NCI-H748 treated with DMSO at 0.1 percent for 48 hours (cell line): ENCODE measurements around the gene SLC25A4.
"Not testable (repeated sequence)": the region's sequence is repeated elsewhere in the genome, so short reads cannot be mapped to it uniquely, and the experiment has no call there.

Experiments used
- DNase-seq: peaks from one replicate; lab custom pipeline; 2025; lab: John Stamatoyannopoulos, UW

The SLC25A4 gene

DNA sequence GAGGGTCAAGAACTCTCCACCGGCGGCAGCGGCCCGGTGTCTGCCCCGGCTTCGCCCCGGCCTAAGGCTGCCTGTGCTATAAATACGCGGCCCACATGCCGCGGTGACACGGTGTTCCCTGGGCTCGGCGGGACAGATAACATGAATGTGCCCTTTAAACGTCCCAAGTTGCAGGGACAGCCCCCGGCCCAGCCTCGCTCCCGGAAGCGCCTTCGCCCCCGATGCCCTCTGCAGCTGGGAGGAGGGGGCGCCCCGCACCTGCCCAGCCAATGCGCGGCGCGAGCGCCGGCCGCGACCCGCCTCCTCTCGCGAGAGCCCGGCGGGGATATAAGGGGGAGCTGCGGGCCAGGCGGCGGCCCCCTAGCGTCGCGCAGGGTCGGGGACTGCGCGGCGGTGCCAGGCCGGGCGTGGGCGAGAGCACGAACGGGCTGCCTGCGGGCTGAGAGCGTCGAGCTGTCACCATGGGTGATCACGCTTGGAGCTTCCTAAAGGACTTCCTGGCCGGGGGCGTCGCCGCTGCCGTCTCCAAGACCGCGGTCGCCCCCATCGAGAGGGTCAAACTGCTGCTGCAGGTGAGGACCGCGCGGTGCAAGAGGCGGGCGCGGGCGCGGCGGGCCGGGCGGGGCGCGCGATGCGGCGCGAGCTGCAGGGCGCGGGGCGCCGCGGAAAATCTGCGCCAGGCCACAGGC, at the start of gene SLC25A4:
Gene SLC25A4 (plus strand): TSS at position 355 of the 689 bp plus-strand sequence. CDS start 107 bp downstream, at position 462.
- peak; percentile 46 for DNase-seq

DNA sequence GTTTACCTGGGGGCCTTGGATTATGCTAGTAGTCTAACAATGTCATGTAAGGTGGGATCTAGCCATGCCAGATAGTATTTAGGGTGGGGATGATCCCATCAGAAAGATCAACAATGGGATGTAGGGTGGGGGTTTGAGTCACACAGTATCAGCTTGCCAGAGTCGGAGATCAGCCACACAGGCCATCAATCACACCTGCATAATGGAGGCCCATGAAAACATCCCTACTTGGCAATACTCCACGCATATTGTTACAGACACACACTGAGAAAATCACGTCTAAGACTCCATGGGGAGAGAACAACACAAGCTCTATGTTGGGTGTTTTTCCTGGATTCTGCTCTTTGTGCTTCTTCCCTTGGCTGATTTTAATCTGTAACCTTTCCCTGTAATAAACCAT, 49.5 kb upstream of the SLC25A4 start:
- DNase-seq: no peak

DNA sequence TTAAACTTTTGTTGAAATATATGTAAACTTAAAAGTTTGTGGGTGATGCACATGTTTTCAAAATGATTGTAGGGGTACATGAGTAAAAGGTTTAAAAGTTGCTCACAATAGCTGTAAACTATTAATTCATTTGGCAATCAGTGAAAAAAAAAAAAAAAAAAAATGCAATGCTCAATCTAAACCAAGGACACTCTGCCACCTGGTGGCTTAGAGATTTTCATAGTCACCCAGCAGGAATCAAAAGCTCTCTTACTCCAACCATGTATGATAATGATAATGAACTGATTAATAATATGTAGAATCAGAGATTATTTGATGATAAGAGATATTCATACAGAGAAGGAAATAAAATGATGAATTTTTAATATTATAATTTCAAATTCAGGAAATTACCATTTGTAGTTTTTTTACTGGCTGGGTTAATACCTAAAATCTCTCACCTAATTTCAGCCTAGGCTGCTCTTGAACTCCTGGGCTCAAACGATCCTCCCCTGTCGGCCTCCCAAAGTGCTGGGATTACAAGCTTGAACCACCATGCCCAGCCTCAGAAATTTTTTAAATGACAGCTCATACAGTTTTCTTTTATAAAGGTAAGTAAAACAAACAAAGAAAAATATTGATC, 46.9 kb upstream of the SLC25A4 start:
- peak; percentile 3 for DNase-seq

DNA sequence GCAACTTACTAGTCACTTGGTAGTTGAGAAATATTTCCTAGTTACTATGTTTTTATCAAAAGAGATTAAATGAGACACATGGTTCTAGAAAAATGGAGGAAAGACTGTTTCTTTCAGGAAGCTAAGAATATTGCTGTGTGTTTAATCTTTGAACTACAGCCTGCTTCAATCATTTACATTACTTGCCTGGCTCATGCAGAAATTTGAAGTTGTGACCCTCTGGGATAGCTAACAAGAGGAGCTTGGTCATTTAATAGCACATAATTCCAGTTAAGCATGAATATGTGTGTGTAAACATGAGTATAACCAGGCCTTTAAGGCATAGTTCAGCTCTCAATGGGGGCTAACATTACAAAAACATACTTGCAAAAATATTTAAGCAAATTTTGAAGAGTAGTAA, 44.6 kb upstream of the SLC25A4 start:
- no peak for DNase-seq

DNA sequence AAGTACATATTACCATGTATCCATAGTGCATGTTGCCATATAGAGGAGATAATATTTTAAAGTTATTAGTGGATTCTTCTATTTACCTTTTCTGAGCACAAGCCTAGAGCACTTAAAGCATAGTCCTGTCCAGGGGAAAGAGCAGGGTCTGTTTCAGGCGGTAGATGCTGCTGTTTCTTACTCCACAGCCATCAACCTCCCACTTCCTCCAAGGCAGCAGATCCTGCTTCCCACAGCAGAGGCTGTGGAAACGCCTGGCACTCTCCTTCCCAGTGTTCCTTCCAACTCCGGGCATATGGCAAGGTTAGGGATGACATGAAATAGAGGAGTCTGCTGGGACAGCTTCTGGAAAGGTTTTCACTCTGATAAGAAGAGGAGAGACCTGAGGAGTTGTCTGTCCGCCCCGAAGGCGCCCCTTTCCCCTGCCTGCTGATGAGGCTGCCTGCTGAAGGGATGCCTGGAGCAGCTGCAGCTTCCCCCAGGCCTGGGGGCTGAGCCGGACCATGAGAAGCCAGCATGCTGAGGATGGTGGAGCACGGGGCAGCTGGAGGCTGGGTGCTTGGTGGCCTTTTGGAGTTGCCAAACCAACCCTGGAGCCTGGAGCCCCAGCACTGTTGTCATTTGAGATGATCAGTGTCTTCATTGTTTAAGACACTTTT, 43.9 kb upstream of the SLC25A4 start:
- no peak for DNase-seq

DNA sequence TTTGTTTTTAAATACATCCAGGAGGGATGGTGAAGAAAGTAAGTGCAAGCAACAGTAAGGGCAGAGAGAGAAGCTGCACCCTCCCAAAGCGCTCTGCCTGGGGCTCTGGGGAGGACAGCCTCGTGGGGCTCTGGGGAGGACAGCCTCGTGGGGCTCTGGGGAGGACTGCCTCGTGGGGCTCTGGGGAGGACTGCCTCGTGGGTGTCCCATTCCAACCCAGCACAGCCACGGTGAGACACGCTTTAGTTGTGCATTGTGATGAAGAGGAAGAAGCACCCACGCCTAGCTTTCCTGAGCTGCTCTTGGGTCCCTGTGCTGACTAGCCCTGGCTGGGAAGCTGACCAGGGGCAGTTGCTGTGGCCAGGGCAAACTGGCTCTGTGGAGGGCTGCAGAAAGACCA, 43.1 kb upstream of the SLC25A4 start:
- DNase-seq: no peak

DNA sequence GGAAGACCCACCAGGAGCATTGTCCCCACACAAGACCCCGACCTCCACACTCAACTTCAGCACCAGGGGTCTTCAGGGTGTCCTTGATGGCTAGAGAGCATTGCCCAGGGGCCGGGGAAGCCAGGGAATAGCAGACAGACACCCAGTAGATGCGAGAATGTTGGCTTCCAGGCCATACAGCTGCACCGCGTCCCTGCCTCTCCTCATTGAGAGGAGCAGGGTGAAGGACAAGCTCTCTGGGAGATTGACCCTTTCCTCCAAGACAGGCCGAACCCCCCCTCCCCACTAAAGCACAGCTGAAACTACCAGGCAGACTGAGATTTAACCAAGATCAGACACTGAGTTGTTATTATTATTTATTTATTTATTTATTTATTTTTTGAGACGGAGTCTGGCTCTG, 42.6 kb upstream of the SLC25A4 start:
- no peak for DNase-seq

DNA sequence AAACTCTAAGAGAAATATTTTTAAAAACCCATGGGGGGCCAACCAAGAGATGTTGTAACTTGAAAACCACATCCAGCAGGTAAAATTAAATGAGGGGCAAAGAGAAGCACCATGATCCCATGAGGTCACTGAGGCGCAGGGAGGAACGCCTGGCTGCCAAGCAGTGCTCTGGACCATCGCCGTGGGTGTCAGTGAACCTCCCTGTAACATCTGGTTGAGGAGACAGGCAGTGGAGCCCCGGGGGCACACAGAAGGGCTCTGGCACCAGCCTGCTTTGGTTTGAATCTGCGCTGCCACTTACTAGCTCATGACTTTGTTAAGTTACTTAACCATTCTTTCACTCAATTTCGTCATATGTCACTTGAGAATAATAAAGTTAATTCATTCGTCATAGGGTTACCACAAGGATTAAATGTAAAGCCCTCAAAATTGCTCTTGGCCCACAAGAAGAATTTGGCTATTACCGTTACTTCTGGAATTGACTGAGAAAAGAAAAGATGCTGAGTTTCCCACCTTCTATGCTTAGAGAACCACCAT, 41.6 kb upstream of the SLC25A4 start:
- no peak for DNase-seq

DNA sequence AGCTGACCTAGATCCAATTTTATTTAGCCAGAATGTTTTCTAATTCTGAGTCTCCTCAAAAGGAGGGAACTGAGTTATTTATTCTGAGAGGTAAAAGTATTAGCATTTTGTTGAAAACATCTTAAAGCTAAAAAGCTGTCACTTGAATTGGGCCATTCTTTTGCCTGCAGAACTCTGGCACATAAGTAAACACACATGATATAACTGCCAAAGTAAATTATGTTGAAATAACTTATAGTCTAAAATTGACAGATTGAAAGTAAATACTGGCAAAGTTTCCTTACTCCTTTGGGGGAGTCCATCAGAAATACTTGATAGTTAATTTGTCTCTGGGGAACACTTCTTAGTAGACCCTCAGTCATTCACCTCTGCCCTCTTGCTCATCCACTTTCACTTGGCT, 38.3 kb upstream of the SLC25A4 start:
- DNase-seq: no peak

DNA sequence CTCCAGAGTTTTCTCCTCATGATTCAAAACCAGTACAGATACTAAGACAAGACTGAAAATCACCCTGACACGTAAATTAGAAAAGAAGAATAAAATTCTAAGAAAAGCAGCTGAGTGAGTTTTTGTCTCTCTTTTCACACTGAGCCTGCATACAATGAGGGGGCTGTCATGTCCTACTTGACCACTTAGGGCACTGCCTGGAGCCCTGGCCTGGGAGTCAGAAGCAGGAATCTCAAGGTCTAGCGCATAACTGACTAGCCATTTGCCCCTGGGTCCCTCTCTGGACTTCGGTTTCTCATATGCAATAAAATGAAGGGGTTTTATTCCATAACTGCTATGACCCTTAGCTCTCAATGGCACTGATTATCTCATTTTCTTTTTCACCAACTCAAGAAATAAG, 36.7 kb upstream of the SLC25A4 start:
- no peak for DNase-seq

DNA sequence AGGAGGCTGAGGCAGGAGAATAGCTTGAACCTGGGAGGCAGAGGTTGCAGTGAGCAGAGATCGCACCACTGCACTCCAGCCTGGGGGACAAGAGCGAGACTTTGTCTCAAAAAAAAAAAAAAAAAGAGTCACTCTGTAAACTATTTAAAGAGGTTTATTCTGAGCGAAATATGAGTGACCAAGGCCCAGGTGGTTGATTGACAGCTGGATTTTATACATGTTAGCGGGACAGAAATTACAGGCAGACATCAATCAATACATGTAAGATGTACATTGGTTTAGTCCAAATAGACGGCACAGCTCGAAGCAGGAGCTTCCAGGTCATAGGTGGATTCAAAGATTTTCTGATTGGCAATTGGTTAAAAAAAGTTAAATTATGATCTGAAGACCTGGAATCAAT, 35.5 kb upstream of the SLC25A4 start:
- not testable (repeated sequence) for DNase-seq

DNA sequence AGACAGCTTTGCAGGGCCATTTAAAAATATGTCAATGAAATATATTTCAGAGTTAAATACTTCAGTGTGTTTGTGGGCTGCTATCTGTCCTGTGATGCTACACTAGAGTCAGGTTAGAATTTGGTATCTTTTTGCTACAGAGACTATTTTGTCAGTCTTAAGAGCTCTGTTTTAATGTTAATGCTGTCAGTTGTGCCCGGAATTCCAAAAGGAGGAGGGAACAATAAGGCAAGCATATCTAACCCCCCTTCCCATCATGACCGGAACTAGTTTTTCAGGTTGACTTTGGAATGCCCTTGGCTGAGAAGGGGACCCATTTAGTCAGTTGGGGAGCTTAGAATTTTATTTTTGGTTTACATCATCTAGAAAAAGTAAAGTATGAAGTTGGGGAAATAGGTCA, 34.9 kb upstream of the SLC25A4 start:
- no peak for DNase-seq

DNA sequence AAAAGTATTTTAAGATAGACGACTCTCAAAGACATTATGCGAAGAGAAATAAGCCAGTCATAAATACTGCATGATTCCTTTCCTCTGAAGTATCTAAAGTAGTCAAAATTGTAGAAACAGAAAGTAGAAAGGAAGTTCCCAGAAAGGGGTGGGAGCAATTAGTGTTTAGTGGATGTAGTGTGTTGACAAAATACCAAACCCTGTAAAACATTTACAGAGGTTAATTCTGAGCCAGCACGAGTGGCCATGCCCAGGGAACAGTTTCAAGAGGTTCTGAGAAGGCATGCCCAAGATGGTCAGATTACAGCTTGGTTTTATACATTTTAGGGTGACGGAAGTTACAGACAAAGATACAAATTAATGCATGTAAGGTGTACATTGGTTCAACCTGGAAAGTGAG, 34.4 kb upstream of the SLC25A4 start:
- no peak for DNase-seq

DNA sequence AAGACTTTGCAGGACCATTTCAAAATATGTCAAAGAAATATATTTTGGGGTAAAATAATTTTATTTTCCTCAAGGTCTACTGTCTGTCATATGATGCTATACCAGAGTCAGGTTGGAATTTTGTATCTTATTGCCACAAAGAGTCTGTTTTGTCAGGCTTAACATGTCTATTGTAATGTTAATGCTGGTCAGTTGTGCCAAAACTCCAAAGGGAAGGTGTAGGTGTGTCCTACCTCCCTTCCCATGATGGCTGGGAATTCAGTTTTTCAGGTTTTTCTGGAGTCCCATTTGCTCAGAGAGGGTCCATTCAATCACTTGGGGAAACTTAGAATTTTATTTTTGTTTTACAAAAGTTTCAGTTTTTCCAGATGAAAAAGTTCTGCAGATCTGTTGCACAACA, 33.3 kb upstream of the SLC25A4 start:
- no peak for DNase-seq

DNA sequence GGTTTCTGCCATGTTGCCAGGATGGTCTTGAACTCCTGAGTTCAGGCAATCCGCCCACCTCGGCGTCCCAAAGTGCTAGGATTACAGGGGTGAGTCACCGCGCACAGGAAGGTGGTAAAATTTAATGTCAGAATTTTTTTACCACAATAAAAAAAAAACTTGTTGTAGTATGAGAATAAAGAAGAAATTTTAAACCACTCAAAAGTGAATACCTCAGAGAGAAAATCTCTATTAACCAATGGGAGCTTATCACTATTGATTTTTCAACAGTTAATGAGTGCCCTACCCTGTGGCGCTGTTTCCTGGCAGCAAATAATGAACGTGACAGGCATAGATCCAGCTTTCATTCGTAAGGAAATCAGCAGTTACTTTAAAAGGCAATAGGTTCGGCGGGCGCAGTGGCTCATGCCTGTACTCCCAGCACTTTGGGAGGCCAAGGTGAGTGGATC, 32.7 kb upstream of the SLC25A4 start:
- DNase-seq: no peak

DNA sequence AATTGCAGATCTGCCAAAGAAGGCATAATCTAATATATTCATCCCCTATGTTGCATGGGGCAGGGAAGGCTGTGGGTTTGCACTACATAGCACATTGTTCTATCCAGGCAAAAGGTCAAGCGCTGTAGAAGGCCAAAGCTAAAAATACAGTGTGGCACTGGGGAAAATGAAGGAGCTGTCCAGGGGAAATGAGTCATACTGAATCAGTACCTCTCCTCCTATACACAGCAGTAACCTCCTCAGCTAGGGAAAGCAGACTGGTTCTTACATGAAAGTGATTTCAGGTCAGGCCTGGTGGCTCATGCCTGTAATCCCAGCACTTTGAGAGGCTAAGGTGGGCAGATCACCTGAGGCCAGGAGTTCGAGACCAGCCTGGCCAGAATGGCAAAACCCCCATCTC, 31.0 kb upstream of the SLC25A4 start:
- DNase-seq: no peak

DNA sequence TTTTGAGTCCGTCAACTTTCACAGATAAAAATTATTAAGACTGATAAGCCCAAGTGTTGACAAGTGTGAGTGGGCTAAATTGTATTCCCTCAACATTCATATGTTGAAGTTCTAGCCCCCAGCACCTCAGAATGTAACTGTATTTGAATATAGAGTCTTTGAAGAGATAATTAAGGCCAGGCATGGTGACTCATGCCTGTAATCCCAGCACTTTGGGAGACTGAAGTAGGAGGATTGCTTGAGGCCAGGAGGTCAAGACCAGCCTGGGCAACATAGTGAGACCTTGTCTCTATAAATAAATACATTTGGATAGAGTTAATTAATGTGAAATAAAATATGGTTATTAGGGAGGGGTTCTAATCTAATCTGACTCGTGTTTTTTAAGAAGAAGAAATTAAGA, 29.7 kb upstream of the SLC25A4 start:
- no peak for DNase-seq

DNA sequence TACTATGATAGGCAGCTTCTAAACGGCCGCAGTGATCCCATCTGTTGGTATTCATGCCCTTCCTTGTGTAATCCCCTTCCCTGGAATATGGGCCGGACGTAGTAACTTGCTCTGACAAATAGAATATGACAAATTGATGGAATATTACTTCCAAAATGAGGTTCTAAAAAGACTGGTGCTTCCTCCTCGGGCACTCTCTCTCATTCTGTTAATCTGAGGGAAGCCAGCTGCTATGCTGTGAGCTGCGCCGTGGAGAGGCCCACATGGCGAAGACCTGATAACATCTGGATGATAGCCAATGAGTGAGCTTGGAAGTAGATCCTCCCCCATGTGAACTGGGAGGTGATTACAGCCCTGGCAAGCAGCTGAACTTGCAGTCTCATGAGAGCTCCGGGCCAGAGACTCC, 27.2 kb upstream of the SLC25A4 start:
- DNase-seq: no peak

DNA sequence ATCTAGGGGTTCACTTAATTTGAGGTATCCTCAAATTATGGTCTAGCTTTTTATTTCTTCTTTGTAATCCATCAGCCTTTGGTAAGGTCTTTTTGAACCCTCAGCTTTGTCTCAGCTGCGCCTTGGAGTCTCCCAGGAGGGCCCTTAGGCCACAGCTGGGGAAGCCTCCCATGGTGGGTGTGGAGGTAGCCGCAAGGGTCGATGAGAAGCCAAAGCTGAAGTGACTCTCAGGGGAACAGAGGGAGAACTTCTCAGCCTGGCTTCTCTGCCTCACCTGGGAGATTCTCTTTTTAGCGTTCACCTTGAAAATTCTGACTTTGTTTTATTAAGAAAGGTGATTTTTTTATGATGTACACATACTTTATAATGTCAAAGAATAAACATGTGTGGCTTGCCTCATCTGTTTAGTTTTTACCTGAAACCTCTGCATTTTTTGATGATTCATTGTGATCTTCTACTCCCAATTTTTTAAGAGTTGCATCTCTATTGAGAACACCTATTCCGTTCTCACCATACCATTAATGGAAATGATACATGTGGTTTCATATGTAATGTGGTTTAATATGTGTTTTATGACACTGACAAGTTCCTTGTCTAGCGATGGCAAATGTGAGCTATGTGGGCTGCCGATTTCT, 25.6 kb upstream of the SLC25A4 start:
- DNase-seq: no peak

DNA sequence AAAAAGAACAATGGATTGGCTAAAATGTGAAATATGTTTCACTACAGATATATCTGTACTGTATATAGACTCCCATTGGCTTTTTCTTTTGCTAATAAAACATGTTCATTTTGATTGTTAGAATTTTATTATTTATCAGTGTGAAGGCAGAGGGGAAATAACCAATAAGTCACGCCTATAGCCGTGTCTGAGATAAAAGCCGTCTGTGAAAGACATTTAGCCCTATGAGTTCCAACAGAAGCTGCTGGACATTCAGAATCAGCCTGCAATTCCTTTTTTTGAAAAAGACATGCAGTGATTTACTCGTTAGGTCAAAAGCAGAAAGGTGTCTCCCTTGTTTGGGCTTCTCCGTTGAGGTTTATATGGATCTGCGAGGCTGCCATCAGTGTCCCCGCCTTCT, 24.2 kb upstream of the SLC25A4 start:
- DNase-seq: no peak

DNA sequence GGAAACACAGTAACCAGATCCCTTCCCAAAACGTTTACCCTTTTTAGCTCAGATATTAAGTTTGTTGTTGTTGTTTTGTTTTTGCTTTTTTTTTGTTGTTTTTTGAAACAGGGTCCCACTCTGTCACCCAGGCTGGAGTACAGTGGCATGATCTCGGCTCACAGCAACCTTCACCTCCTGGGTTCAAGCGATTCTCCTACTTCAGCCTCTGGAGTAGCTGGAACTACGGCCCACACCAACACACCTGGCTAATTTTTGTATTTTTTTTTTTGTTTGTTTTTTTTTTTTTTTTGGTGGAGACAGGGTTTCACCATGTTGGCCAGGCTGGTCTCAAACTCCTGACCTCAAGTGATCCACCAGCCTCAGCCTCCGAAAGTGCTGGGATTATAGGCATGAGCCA, 23.6 kb upstream of the SLC25A4 start:
- DNase-seq: not testable (repeated sequence)

DNA sequence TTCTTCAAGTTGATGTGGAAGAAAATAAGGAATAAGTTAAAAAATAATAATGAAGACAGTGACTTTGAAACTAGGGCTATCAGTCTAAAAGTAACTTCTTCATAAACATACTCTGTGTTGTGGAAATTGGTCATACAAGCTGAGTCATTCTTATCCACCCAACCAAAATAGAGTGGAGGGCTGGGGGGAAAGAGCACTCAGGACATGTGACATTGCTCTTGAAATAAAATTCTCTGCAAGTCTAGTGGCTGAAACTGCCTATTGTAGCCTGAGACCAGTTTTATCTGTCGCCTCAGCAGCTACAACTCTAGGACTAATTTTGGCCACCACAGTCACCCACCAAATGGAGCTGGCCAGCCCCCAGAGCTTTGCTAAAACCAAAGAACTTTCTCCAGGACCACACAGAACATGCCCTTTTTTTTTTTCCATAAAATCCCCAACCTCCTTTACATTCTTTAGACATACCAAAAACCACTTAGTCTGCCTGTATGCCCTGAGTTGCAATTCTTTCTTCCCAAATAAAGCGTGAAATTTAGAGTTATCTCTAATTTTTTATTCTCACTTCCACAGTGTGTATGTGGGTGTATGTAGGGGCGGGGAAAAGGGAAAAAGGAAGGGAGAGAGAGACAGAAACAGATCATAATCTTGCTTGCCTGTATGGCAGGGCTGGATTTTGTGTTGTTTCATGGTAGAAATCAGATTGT, 23.0 kb upstream of the SLC25A4 start:
- no peak for DNase-seq
